Fibroblast of skin of right quadriceps (primary cell): ENCODE measurements around the gene TSPEAR.
"Not testable (repeated sequence)": the region's sequence is repeated elsewhere in the genome, so short reads cannot be mapped to it uniquely, and the experiment has no call there.

Experiments used
- DNase-seq: peaks from one replicate; pipeline ENCODE4 v3.0.0-alpha.2; 2013

TSPEAR gene

GRCh38 chr21:44623575-44623974, 87.8 kb downstream of the TSPEAR start:
- no peak for DNase-seq

GRCh38 chr21:44619886-44620285, 91.5 kb downstream of the TSPEAR start:
- no peak for DNase-seq

DNA sequence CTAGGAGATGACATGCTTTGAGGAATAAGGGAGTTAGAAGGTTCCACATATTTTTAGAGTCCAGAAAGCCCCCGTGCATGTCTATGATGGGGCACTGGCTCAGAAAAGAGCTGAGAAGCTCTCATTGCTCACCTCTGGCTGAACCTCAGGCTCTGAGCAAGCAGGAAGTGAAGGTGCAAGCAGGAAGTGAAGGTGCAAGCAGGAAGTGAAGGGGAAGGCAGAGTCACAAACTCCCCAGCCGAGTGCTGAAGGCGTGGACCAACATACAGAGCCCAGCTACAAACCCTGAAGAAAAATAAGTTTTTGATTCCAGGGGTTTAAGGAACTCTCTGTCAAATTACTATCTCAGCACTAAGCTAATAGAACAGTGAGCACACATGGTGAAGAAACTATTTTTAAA, 92.5 kb downstream of the TSPEAR start:
- DNase-seq, result no peak

GRCh38 chr21:44618504-44618903, 92.9 kb downstream of the TSPEAR start:
- DNase-seq, result no peak

DNA sequence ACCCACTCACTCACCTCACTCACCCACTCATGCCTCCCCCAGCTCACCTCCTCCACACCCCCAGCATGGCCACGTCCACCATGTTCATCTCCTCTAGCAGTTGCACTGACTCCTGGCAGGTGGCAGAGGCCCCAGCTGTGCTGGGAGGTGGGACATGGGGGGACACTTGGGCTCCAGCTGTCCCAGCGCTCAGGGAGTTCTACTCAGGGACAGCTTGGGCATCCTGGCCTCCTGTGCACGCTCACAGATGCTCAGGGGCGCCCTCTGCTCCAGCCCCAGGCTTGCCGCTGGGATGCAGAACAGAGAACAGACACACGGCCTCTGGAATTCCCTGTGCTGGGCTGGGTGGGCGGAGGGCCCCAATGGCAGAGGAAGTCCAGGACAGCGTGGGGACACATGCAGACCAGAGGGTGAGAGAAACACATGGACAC, 94.3 kb downstream of the TSPEAR start:
- DNase-seq, result no peak

GRCh38 chr21:44616591-44616926, 94.8 kb downstream of the TSPEAR start:
- DNase-seq, result no peak

- no peak for DNase-seq
These were observed 95.3 kb downstream of the TSPEAR start for GRCh38 chr21:44615911-44616590.

GRCh38 chr21:44615466-44615865, 95.9 kb downstream of the TSPEAR start:
- DNase-seq, result no peak

- DNase-seq, result no peak
These were observed 96.4 kb downstream of the TSPEAR start for GRCh38 chr21:44614961-44615391.

DNA sequence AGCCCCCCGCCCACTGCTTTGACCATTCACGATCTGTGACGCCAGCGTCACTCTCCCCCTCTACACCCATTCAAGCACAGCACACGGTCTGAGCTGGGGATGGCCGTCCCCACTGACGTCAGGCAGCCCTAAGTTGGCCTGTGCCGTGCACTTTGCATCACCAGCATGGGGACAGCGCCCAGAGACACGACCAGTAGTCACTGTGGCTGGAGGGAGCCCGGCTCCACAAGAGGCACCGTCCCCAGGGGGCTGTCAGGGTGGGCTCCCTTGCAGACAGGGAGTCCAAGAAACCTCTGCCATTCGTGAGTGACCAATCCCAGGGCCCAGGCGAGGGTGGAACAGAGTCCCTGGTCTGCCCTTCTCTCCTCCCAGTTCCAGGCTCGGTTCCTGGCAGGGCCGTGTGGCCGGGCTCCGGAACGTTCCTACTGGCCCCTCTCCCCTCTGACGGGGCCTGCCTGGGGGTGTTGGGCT, 97.2 kb downstream of the TSPEAR start:
- DNase-seq, result no peak

- DNase-seq, result no peak
These were observed 97.8 kb downstream of the TSPEAR start for GRCh38 chr21:44613386-44614155.

DNA sequence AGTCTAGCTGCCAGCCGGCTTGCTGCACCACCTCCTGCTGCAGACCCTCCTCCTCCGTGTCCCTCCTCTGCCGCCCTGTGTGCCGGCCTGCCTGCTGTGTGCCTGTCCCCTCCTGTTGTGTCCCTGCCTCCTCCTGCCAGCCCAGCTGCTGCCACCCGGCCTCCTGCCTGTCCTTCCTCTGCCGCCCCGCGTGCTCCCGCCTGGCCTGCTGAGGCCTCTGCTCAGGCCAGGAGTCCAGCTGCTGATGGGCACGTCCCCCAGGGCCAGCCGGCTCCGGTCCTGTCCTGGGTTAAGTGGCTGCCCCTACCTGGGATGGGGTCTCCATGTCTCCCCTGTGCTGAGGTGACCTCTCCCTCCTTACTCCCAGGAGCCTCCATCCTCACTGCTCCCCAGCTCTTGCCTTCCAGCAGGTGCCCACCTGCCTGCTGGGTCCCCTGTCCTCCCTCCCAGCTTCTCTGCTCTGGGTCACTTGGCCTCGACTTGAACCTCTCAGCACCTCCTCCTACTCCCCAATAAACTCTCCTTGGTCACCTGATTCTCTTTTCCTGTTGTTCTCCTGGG, 98.6 kb downstream of the TSPEAR start:
- no peak for DNase-seq

GRCh38 chr21:44612029-44612486, 99.3 kb downstream of the TSPEAR start, which contains the start of gene KRTAP10-8:
Gene KRTAP10-8, plus strand, starts transcription at chr21:44612079. Its CDS starts 22 bp downstream, at chr21:44612101.
- DNase-seq, result no peak

GRCh38 chr21:44611551-44611950, 99.8 kb downstream of the TSPEAR start:
- DNase-seq, result no peak

- DNase-seq, result not testable (repeated sequence)
These were observed 101.1 kb downstream of the TSPEAR start for GRCh38 chr21:44610157-44610843.

GRCh38 chr21:44609193-44609592, 102.2 kb downstream of the TSPEAR start:
- DNase-seq, result no peak

GRCh38 chr21:44606495-44606894, 104.9 kb downstream of the TSPEAR start:
- DNase-seq, result no peak

DNA sequence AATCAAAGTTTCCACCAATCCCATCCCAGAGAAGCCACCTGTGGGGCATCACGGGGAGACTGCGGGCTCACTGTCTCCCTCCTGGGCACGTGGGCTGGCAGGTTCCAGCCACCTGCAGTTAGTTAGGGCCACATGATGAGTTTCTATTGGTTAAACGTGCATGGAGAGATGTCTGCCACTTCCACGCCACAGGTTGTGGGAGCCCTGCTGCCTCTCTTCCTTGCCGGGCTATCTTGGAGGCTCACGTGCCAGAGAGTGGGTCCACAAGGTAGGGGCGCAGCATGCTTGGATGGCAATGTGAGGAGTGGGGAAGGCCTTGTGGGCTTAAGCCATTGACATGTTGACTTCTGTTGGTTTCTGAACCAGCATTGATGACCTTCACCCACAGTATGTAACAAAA, 107.5 kb downstream of the TSPEAR start:
- DNase-seq, result no peak

DNA sequence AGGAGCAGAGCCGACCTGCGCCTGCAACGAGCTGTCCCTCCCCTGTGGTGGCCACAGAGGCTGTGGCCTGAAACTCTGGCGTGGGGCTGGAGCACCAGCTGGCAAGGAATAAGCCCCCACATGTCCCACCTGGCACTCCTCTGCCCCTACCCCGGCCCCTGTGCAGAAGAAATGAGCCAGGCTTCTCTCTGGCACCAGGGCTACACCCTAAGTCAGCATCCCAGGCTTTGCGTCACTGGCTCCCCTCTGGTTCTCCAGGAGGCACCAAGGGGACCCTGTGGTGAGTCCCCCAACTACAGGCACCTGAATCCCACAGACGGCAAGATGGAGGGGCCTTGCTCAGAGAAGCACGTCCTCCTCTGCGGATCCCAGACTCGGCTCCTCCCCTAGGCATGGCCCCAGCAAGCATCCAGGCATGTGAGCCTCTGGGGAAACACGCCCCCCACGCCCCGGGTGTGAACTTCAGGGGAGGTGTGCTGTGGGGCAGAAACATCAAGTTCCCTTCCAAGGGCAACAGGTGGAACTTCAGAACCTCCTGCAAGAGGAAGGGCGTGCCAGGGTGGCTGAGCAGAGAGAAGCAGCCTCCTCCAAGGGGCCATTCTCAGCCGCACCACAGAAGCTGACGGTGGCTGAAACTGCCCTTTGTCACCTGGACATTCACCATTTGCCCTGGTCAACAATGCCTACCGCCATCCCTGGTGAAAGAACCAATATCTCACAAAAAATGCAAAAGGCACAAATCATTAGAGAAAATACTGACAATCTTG, 108.1 kb downstream of the TSPEAR start:
- no peak for DNase-seq

GRCh38 chr21:44602463-44602850, 108.9 kb downstream of the TSPEAR start:
- DNase-seq, result no peak

GRCh38 chr21:44601596-44602462, 109.5 kb downstream of the TSPEAR start:
- no peak for DNase-seq
